ENCODE data around the gene CAMK2G.
"Not testable (repeated sequence)": the region's sequence is repeated elsewhere in the genome, so short reads cannot be mapped to it uniquely, and the experiment has no call there.

CAMK2G gene

DNA sequence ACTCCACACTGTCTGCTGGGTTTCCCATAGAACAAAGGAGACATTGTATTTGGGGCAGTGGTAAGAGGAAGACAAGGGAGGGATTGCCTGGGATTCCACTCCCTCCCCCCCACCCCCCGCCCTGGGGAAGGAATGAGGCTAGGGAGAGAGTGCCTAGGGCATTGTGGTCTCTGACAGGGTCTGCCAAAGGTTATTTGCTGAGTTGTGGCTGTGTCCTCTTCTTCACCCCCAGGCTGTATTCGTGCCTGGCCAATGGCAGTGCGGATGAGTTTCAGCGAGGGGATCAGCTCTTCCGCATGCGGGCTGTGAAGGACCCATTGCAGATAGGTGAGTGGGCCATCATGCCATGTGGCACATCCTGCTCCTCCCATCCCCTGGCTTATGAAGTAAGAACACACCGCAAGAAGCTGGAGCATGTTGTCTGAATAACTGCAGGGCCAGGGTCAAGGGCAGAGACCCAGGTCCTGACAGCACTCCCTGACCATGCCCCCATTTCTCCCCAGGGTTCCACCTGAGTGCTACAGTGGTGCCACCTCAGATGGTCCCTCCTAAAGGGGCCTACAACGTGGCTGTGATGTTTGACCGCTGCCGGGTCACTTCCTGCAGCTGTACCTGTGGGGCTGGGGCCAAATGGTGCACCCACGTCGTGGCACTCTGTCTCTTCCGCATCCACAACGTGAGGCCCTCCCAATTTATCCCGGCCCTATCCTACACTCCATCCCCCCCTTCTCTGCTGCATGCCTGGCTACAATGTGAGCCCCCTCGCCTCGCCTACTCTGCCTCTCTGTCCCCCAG, 85.3 kb downstream of the CAMK2G start:
- Histone ChIP-seq H3K36me3 (ENCODE audit: control insufficient read depth, insufficient read depth, low read length) (peaks cover 31% of the 10 kb centered on the region), H3K9me3 (ENCODE audit: control insufficient read depth, insufficient read depth, low read length) (no peaks in the 10 kb centered on the region), H3K9ac (ENCODE audit: low read depth, low read length) (no peak overlapping the region), H3K27me3 (ENCODE audit: control insufficient read depth, insufficient read depth, low read length) (no peaks in the 10 kb centered on the region), H3K4me1 (ENCODE audit: control insufficient read depth, insufficient read depth, low read length) (peaks cover 4% of the 10 kb centered on the region), H3K4me3 (ENCODE audit: low read depth, low read length) (no peak overlapping the region)

DNA sequence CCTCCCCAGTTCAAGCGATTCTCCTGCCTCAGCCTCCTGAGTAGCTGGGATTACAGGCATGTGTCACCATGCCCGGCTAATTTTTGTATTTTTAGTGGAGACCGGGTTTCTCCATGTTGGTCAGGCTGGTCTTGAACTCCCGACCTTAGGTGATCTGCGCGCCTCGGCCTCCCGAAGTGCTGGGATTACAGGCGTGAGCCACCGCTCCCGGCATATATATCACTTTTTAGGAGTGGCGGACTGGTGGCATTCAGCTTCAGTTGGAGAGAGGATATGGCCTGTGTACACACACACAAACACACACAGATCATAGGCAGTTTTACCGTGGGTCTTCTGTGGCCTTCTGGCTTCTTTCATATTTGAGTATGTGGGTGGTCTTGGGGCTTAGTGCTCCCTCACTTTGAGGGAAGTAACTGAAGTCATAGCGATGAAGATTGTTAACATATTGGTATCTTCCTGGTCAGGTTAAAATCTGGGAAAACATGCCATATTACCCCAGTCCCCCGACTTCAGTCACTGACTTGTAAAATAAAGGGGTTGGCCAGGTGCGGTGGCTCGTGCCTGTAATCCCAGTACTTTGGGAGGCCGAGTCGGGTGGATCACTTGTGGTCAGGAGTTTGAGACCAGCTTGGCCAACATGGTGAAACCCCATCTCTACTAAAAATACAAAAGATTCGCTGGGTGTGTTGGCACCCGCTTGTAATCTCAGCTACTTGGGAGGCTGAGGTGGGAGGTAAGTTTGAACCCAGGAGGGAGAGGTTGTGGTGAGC, 87.1 kb downstream of the CAMK2G start:
- H3K27me3 ChIP-seq (ENCODE audit: control insufficient read depth, insufficient read depth, low read length); H3K4me3 ChIP-seq (ENCODE audit: low read depth, low read length); H3K4me1 ChIP-seq (ENCODE audit: control insufficient read depth, insufficient read depth, low read length); H3K9ac ChIP-seq (ENCODE audit: low read depth, low read length); H3K9me3 ChIP-seq (ENCODE audit: control insufficient read depth, insufficient read depth, low read length): not testable (repeated sequence)
- peaks cover 23% of the 10 kb centered on the region for H3K36me3 ChIP-seq (ENCODE audit: control insufficient read depth, insufficient read depth, low read length)

DNA sequence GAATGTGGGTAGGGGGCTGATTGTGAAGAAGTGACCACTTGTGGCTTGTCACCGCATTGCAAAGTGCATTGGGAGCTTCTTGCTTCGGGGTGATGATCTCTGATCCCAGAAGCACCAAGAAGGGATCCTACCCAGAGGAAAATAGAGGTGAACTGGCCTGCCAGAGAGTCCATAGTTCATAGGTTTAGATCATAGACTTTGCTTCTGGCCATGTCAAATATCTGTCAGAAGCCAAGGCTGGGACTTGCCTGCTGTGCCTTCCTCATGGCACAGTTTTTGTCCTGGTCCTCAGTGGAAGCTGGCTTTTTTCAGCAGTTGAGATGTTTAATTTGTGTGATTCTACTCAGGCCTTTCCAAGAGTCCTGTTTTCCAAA, 87.9 kb downstream of the CAMK2G start:
- peak overlapping the region; percentile 79 for H3K4me3 ChIP-seq (ENCODE audit: low read depth, low read length)
- no peaks in the 10 kb centered on the region for H3K9me3 ChIP-seq (ENCODE audit: control insufficient read depth, insufficient read depth, low read length)
- H3K27me3 ChIP-seq (ENCODE audit: control insufficient read depth, insufficient read depth, low read length) = no peaks in the 10 kb centered on the region
- peak overlapping the region; percentile 37 for H3K9ac ChIP-seq (ENCODE audit: low read depth, low read length)
- peaks cover 4% of the 10 kb centered on the region for H3K4me1 ChIP-seq (ENCODE audit: control insufficient read depth, insufficient read depth, low read length)
- H3K36me3 ChIP-seq (ENCODE audit: control insufficient read depth, insufficient read depth, low read length) = peaks cover 17% of the 10 kb centered on the region

DNA sequence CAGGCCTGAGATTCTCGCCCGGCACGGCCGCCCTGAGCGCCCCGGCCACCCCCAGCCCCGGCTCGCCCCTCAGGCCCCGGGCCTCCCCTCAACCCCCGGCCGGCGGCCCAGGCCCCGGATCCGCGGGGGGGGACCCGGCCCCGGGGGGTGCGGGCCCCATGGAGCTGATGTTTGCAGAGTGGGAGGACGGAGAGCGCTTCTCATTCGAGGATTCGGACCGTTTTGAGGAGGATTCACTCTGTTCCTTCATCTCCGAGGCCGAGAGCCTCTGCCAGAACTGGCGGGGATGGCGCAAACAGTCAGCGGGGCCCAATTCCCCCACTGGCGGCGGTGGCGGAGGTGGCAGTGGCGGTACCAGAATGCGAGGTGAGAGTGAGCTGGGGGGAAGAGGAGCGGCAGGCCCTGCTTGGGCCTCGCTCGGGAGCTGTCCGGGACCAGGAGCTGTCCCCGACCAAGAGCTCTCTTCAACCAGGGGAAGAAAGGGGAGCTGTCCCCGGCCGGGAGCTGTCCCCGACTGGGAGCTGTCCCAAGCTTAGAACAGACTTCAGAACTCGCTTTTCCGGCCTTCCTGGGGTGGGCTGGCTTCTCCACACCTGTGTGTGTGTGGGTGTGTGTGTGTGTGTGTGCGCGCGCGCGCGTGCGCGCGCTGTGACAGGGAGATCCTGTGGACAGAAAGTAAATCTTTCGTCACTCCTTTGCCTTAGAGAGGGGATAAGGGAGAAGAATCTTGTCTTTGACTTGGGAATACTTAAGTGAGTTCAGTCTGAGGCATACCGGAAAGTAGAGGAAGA, 88.4 kb downstream of the CAMK2G start:
- Histone ChIP-seq H3K4me3 (ENCODE audit: low read depth, low read length) (peak overlapping the region; percentile 79), H3K27me3 (ENCODE audit: control insufficient read depth, insufficient read depth, low read length) (no peaks in the 10 kb centered on the region), H3K9ac (ENCODE audit: low read depth, low read length) (peak overlapping the region; percentile 37), H3K9me3 (ENCODE audit: control insufficient read depth, insufficient read depth, low read length) (no peaks in the 10 kb centered on the region), H3K4me1 (ENCODE audit: control insufficient read depth, insufficient read depth, low read length) (peaks cover 4% of the 10 kb centered on the region), H3K36me3 (ENCODE audit: control insufficient read depth, insufficient read depth, low read length) (peaks cover 11% of the 10 kb centered on the region)

DNA sequence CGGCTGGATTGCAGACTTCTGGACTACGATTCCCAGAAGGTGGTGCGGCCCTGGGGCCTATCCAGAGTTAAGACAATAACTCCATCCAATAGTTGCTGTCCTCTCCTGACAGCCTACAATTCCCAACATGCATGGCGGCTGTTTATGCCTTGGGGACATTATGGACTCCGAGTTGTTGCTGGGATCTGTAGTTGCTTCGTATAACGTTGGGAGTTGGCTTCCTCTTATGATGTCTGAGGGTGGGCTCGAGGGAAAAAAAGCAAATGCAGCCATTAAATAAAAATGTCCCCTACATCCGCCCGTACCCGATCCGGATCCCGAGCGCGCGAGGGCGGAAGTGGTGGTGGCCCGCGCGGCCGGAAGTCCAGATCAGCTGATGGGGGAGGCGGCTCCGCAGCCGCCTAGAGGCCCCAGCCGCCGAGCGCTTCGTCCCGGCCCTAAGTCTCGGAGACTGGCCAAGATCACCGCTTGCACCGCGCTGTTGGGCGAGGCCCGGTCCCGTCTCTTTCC, 89.1 kb downstream of the CAMK2G start, which contains the start of gene ZSWIM8:
Gene ZSWIM8, plus strand, starts transcription at position 396 of the 510 bp plus-strand sequence. CDS start 273 bp downstream, outside the sequence.
- H3K4me3 ChIP-seq (ENCODE audit: low read depth, low read length) = peak within 1 kb of the TSS; percentile 79
- peaks cover 6% of the 10 kb centered on the region for H3K4me1 ChIP-seq (ENCODE audit: control insufficient read depth, insufficient read depth, low read length)
- no peaks in the 10 kb centered on the region for H3K27me3 ChIP-seq (ENCODE audit: control insufficient read depth, insufficient read depth, low read length)
- peak within 1 kb of the TSS; percentile 37 for H3K9ac ChIP-seq (ENCODE audit: low read depth, low read length)
- no peaks in the 10 kb centered on the region for H3K9me3 ChIP-seq (ENCODE audit: control insufficient read depth, insufficient read depth, low read length)
- peaks cover 9% of the 10 kb centered on the region for H3K36me3 ChIP-seq (ENCODE audit: control insufficient read depth, insufficient read depth, low read length)

DNA sequence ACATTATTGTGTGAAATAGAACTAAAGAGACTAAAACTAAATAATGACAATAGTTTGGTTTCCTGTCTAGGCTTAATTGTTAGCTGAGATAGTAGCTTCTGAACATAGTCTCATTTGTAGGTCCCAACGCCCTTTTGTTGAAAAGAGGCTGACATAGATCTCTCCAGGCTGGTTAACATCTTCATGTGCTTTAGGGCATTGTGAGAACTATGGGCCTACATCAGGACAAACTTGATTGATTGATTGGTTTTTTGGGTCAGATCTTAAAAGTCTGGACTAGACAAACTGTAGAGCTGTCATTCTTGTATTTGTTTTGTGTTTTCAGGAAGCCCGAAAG, 91.6 kb downstream of the CAMK2G start:
- H3K36me3 ChIP-seq (ENCODE audit: control insufficient read depth, insufficient read depth, low read length) = peaks cover 4% of the 10 kb centered on the region
- H3K9me3 ChIP-seq (ENCODE audit: control insufficient read depth, insufficient read depth, low read length) = no peaks in the 10 kb centered on the region
- H3K9ac ChIP-seq (ENCODE audit: low read depth, low read length) = peak overlapping the region; percentile 91
- peaks cover 6% of the 10 kb centered on the region for H3K4me1 ChIP-seq (ENCODE audit: control insufficient read depth, insufficient read depth, low read length)
- H3K27me3 ChIP-seq (ENCODE audit: control insufficient read depth, insufficient read depth, low read length) = no peaks in the 10 kb centered on the region
- H3K4me3 ChIP-seq (ENCODE audit: low read depth, low read length) = peak overlapping the region; percentile 88

DNA sequence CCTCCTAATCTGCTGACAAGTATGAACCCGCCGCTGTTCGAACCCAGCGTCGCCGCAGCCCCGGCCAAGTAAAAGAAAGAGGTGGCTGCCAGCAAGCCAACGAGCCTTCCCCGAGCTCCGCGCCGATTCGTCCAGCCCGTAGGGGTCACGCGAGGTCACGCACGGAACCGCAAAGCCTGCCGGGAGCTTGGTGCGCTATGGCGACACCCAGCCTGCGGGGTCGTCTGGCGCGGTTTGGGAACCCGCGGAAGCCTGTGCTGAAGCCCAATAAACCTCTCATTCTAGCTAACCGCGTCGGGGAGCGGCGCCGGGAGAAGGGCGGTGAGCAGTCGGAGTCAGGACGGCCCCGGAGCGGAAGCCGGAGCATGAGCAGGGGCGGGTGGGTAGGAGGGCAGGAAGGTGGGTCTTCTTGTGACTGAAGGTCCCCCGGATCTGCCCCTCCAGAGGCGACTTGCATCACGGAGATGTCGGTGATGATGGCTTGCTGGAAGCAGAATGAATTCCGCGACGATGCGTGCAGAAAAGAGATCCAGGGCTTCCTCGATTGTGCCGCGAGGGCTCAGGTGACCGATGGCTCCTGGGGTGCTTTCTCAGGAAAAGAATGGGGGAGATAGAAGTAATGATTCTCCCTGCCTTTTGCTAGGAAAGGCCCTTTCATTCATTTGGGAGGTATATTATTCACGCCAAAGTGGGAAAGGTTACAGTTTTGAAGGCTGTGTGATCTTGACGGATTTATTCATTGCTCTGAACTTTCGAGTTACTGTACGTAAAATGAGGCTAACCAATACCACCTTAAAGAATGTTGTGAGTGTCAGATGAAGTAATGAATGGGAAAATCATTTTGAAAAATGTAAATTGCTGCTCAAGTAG, 92.2 kb downstream of the CAMK2G start, which contains the start of gene CHCHD1:
Gene CHCHD1, plus strand, starts transcription at position 170 of the 870 bp plus-strand sequence. Its CDS starts 28 bp downstream, at position 198.
- H3K4me1 ChIP-seq (ENCODE audit: control insufficient read depth, insufficient read depth, low read length) = peaks cover 6% of the 10 kb centered on the region

DNA sequence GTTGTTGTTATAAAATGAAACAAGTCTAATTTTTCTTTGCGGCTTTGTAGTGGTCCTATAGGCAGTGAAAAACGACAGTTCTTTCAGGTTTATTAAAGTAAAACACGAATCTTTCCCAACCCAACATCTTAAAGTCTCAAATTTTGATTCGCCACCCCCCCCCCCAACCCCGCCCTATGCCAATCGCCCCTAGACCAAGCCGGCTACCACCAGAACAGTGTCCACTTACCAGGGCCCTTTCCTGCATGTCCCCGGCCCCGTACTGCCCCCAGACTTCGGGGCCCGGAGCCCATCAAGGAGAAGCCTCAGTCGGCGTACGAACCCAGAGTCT, 92.8 kb downstream of the CAMK2G start:
- Histone ChIP-seq H3K4me3 (ENCODE audit: low read depth, low read length) (peak overlapping the region; percentile 88), H3K4me1 (ENCODE audit: control insufficient read depth, insufficient read depth, low read length) (peaks cover 4% of the 10 kb centered on the region), H3K9me3 (ENCODE audit: control insufficient read depth, insufficient read depth, low read length) (no peaks in the 10 kb centered on the region), H3K9ac (ENCODE audit: low read depth, low read length) (peak overlapping the region; percentile 91), H3K27me3 (ENCODE audit: control insufficient read depth, insufficient read depth, low read length) (no peaks in the 10 kb centered on the region), H3K36me3 (ENCODE audit: control insufficient read depth, insufficient read depth, low read length) (peaks cover 4% of the 10 kb centered on the region)

More for the DNA sequence above, 92.2 kb downstream of the CAMK2G start, which contains the start of gene CHCHD1:
- H3K27me3 ChIP-seq (ENCODE audit: control insufficient read depth, insufficient read depth, low read length) = no peaks in the 10 kb centered on the region
- H3K9me3 ChIP-seq (ENCODE audit: control insufficient read depth, insufficient read depth, low read length) = no peaks in the 10 kb centered on the region
- H3K4me3 ChIP-seq (ENCODE audit: low read depth, low read length) = peak within 1 kb of the TSS; percentile 88
- H3K9ac ChIP-seq (ENCODE audit: low read depth, low read length) = peak within 1 kb of the TSS; percentile 91
- peaks cover 4% of the 10 kb centered on the region for H3K36me3 ChIP-seq (ENCODE audit: control insufficient read depth, insufficient read depth, low read length)

DNA sequence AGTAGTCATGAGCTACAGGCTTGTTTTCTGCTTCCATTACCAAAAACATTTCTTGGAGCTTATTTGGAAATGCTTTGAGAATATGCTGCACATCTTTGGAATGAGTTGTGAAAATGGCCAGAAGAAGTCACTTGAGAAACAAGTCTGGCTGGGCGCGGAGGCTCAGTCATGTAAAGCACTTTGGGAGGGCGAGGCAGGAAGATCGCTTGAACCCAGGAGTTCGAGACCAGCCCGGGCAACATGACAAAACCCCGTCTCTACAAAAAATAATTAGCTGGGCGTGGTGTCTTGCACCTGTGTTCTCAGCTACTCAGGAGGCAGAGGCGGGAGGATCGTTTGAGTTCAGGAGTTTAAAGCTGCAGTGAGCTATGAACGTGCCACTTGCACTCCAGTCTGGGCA, 93.4 kb downstream of the CAMK2G start:
- Histone ChIP-seq H3K4me1 (ENCODE audit: control insufficient read depth, insufficient read depth, low read length) (peaks cover 2% of the 10 kb centered on the region), H3K9me3 (ENCODE audit: control insufficient read depth, insufficient read depth, low read length) (no peaks in the 10 kb centered on the region), H3K36me3 (ENCODE audit: control insufficient read depth, insufficient read depth, low read length) (peaks cover 4% of the 10 kb centered on the region), H3K27me3 (ENCODE audit: control insufficient read depth, insufficient read depth, low read length) (no peaks in the 10 kb centered on the region), H3K4me3 (ENCODE audit: low read depth, low read length) (peak overlapping the region; percentile 88), H3K9ac (ENCODE audit: low read depth, low read length) (peak overlapping the region; percentile 91)

DNA sequence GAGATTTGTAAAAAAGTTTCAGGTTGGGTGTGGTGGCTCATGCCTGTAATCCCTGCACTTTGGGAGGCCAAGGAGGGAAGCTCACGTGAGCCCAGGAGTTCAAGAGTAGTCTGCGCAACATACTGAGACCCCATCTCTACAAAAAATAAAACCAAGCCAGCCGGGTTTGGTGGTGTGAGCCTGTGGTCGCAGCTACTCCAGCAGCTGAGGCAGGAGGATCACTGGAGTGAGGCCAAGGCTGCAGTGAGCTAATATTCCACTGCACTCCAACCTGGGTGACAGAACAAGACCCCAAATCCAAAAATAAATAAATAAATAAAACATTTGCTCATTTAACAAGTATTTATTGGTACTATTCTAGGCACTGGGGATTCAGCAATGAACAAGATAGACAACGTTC, 94.1 kb downstream of the CAMK2G start:
- H3K27me3 ChIP-seq (ENCODE audit: control insufficient read depth, insufficient read depth, low read length) = no peaks in the 10 kb centered on the region
- H3K4me3 ChIP-seq (ENCODE audit: low read depth, low read length) = peak overlapping the region; percentile 88
- peaks cover 2% of the 10 kb centered on the region for H3K4me1 ChIP-seq (ENCODE audit: control insufficient read depth, insufficient read depth, low read length)
- H3K9ac ChIP-seq (ENCODE audit: low read depth, low read length) = no peak overlapping the region
- H3K36me3 ChIP-seq (ENCODE audit: control insufficient read depth, insufficient read depth, low read length) = peaks cover 4% of the 10 kb centered on the region
- H3K9me3 ChIP-seq (ENCODE audit: control insufficient read depth, insufficient read depth, low read length) = no peaks in the 10 kb centered on the region
